ENCODE data around the gene MAP2.
"Not testable (repeated sequence)": the region's sequence is repeated elsewhere in the genome, so short reads cannot be mapped to it uniquely, and the experiment has no call there.

The MAP2 gene

GRCh38 chr2:209584472-209584871, 160.6 kb downstream of the MAP2 start:
- DNase-seq (ENCODE audit: low read depth) = no peak
- H3K4me3 ChIP-seq (ENCODE audit: low read depth, low read length) = no peak overlapping the region
- TF ChIP-seq MYC (IDR thresholded peaks at IDR 0.05; ENCODE audit: low read depth, low read length) (no peak), MAX (IDR thresholded peaks at IDR 0.05; ENCODE audit: low read depth, low read length) (no peak), CTCF (IDR thresholded peaks at IDR 0.05; ENCODE audit: low read depth, low read length) (no peak), POLR2A (IDR thresholded peaks at IDR 0.05; ENCODE audit: extremely low read depth, insufficient read length) (no peak)

- DNase-seq (ENCODE audit: low read depth) = no peak
- H3K4me3 ChIP-seq (ENCODE audit: low read depth, low read length) = no peak overlapping the region
- TF ChIP-seq POLR2A (IDR thresholded peaks at IDR 0.05; ENCODE audit: extremely low read depth, insufficient read length) (no peak), MAX (IDR thresholded peaks at IDR 0.05; ENCODE audit: low read depth, low read length) (no peak), CTCF (IDR thresholded peaks at IDR 0.05; ENCODE audit: low read depth, low read length) (no peak), MYC (IDR thresholded peaks at IDR 0.05; ENCODE audit: low read depth, low read length) (no peak)
Observed at GRCh38 chr2:209584915-209585314, 161.1 kb downstream of the MAP2 start.

DNA sequence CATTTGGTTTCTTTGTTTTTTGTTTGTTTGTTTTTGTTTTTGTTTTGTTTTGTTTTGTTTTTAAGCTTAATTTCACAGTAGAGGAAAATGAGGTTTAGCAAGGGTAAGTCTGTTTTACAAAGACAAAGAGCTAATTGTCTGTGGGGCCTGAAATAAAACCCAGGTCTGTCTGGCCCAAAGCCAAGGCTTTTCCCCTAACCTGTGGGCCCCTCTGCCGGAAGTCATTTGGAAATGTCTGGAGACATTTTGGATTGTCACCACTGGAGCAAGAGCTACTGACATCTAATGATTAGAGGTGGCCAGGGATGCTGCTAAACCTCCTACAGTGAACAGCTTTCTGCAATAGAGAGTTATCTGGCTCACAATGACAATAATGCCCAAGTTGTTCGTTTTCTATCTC, 167.2 kb downstream of the MAP2 start:
- TF ChIP-seq MYC (IDR thresholded peaks at IDR 0.05; ENCODE audit: low read depth, low read length) (no peak), POLR2A (IDR thresholded peaks at IDR 0.05; ENCODE audit: extremely low read depth, insufficient read length) (no peak), CTCF (IDR thresholded peaks at IDR 0.05; ENCODE audit: low read depth, low read length) (no peak), MAX (IDR thresholded peaks at IDR 0.05; ENCODE audit: low read depth, low read length) (no peak)
- DNase-seq (ENCODE audit: low read depth) = no peak
- no peak overlapping the region for H3K4me3 ChIP-seq (ENCODE audit: low read depth, low read length)

DNA sequence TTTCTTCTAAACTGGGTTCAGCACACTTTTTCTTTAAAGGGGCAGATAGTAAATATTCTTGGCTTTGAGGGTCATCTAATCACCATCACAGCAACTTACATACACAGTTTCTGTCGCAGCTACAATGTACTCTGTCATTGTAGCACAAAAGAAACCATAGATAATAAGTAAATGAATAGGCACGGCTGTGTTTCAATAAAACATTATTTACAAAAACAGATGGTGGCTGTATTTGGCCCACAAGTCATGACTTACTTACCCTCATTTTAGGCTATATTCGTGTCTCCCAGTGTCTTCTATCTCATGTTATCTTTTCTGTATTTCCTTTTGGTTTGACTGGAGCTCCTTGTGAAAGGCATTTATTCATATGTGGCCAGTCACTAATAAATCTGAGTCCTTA, 168.3 kb downstream of the MAP2 start:
- DNase-seq (ENCODE audit: low read depth) = no peak
- no peak for TF ChIP-seq POLR2A (IDR thresholded peaks at IDR 0.05; ENCODE audit: extremely low read depth, insufficient read length)
- TF ChIP-seq CTCF (IDR thresholded peaks at IDR 0.05; ENCODE audit: low read depth, low read length) = no peak
- no peak for TF ChIP-seq MAX (IDR thresholded peaks at IDR 0.05; ENCODE audit: low read depth, low read length)
- TF ChIP-seq MYC (IDR thresholded peaks at IDR 0.05; ENCODE audit: low read depth, low read length) = no peak
- H3K4me3 ChIP-seq (ENCODE audit: low read depth, low read length) = no peak overlapping the region

GRCh38 chr2:209593930-209594329, 170.1 kb downstream of the MAP2 start:
- no peak overlapping the region for H3K4me3 ChIP-seq (ENCODE audit: low read depth, low read length)
- TF ChIP-seq POLR2A (IDR thresholded peaks at IDR 0.05; ENCODE audit: extremely low read depth, insufficient read length) = no peak
- TF ChIP-seq MAX (IDR thresholded peaks at IDR 0.05; ENCODE audit: low read depth, low read length) = no peak
- TF ChIP-seq MYC (IDR thresholded peaks at IDR 0.05; ENCODE audit: low read depth, low read length) = no peak
- TF ChIP-seq CTCF (IDR thresholded peaks at IDR 0.05; ENCODE audit: low read depth, low read length) = no peak
- DNase-seq (ENCODE audit: low read depth) = no peak

GRCh38 chr2:209596262-209596661, 172.4 kb downstream of the MAP2 start:
- DNase-seq (ENCODE audit: low read depth) = no peak
- TF ChIP-seq CTCF (IDR thresholded peaks at IDR 0.05; ENCODE audit: low read depth, low read length) = no peak
- TF ChIP-seq MYC (IDR thresholded peaks at IDR 0.05; ENCODE audit: low read depth, low read length) = no peak
- TF ChIP-seq POLR2A (IDR thresholded peaks at IDR 0.05; ENCODE audit: extremely low read depth, insufficient read length) = no peak
- TF ChIP-seq MAX (IDR thresholded peaks at IDR 0.05; ENCODE audit: low read depth, low read length) = no peak
- no peak overlapping the region for H3K4me3 ChIP-seq (ENCODE audit: low read depth, low read length)

DNA sequence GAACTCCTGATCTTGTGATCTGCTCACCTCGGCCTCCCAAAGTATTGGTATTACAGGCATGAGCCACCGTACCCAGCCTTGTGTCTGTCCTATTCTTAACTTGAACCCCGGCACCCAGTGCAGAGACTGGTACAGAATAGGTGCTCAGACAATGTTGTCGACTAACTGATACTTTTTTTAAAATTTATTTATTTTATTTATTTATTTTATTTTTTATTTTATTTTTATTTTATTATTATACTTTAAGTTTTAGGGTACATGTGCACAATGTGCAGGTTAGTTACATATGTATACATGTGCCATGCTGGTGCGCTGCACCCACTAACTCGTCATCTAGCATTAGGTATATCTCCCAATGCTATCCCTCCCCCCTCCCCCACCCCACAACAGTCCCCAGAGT, 174.4 kb downstream of the MAP2 start:
- not testable (repeated sequence) for DNase-seq (ENCODE audit: low read depth)

More for the DNA sequence above, 174.4 kb downstream of the MAP2 start:
- H3K4me3 ChIP-seq (ENCODE audit: low read depth, low read length) = not testable (repeated sequence)
